SU-DHL-6 (cell line): ENCODE measurements around the gene GSK3A.

Experiments used
- CTCF ChIP-seq: fragments of 200-600 bp; sonication (generic); IDR thresholded peaks from one replicate; pipeline ENCODE4 v1.5.1; 2017; ENCODE audit warnings: antibody characterized with exemption, mild to moderate bottlenecking, low read length, moderate library complexity; ENCODE audit not compliant: insufficient read depth, poor library complexity, severe bottlenecking
- EZH2phosphoT487 ChIP-seq: fragments of 200-600 bp; sonication (generic), shearing (Covaris generic); conservative IDR thresholded peaks from 2 replicates; pipeline ENCODE4 v1.6.1; 2018; ENCODE audit warnings: mild to moderate bottlenecking, antibody characterized with exemption, low read length, moderate library complexity, mixed read lengths

GRCh38 chr19:42291435-42291810 lies 49.0 kb upstream of the GSK3A start:
- no peak for TF ChIP-seq CTCF
- TF ChIP-seq EZH2phosphoT487: no peak
